H1 (cell line): Measurements from ENCODE around the gene GPHA2. TPM values are rescaled to one million over a fixed set of nuclear protein-coding genes. Genes with fewer than 3 reads are reported as not detected.

Experiments used
- CTCF ChIA-PET: fragments of 300-600 bp; sonication (Branson Sonifier 250); formaldehyde crosslinking; loops from one replicate; lab custom pipeline; 2021; ENCODE audit not compliant: partially characterized antibody; lab: Charles Lee
- POLR2A ChIA-PET: fragments of 300-600 bp; sonication (Branson Sonifier 250); formaldehyde crosslinking; loops from one replicate; lab custom pipeline; 2021; ENCODE audit warnings: inconsistent platforms; ENCODE audit not compliant: partially characterized antibody; lab: Charles Lee
- DNase-seq, 2 experiments: peaks; one replicate each; pipeline versions ENCODE4 v3.0.0 to v3.0.0-alpha.2; 2010 to 2022; ENCODE audit warnings: low spot score in 2 of 2, low read depth in 1 of 2, mixed read lengths in 1 of 2
- FAIRE-seq: peaks from 2 replicates; lab custom pipeline; 2011; peaks lifted over from hg19 to GRCh38; lab: Jason Lieb, UNC
- H2AFZ ChIP-seq: 2 replicates; pipeline ENCODE4 v1.8.1; 2012; ENCODE audit warnings: low read length, inconsistent platforms
- H2AK5ac ChIP-seq: 2 replicates; pipeline ENCODE4 v1.6.1; 2013; ENCODE audit warnings: low read depth, low read length
- H2BK120ac ChIP-seq: replicated peaks from 2 replicates; pipeline ENCODE3; 2013; ENCODE audit warnings: low read depth, low read length, inconsistent platforms
- H2BK12ac ChIP-seq: 2 replicates; pipeline ENCODE4 v1.6.1; 2013; ENCODE audit warnings: low read depth, low read length
- H2BK15ac ChIP-seq: 2 replicates; pipeline ENCODE4 v1.6.1; 2013; ENCODE audit warnings: low read length
- H2BK20ac ChIP-seq: 2 replicates; pipeline ENCODE4 v1.6.1; 2013; ENCODE audit warnings: low read length
- H2BK5ac ChIP-seq: 2 replicates; pipeline ENCODE4 v1.6.1; 2013; ENCODE audit warnings: low read depth, low read length
- H3K14ac ChIP-seq: 2 replicates; pipeline ENCODE4 v1.6.1; 2013; ENCODE audit warnings: inconsistent platforms; ENCODE audit not compliant: insufficient read length
- H3K18ac ChIP-seq: 2 replicates; pipeline ENCODE4 v1.6.1; 2013; ENCODE audit warnings: low read length; ENCODE audit errors: extremely low read depth
- H3K23ac ChIP-seq: 2 replicates; pipeline ENCODE4 v1.6.1; 2013; ENCODE audit warnings: inconsistent platforms; ENCODE audit not compliant: insufficient read length
- H3K23me2 ChIP-seq: 2 replicates; pipeline ENCODE4 v1.6.1; 2013; ENCODE audit warnings: low read depth, low read length
- H3K27ac ChIP-seq: 2 replicates; pipeline ENCODE4 v1.6.1; 2011; ENCODE audit warnings: low read depth, low read length, inconsistent platforms
- H3K27me3 ChIP-seq, 4 experiments: replicated peaks in 1 of 4; 1 replicate in 1 of 4; 2 replicates in 3 of 4; pipeline versions ENCODE4 v1.6.1 to v1.8.1; 2011 to 2013; ENCODE audit warnings: low read length in 3 of 4, mild to moderate bottlenecking in 3 of 4, inconsistent platforms in 2 of 4, mixed read lengths in 2 of 4, moderate library complexity in 1 of 4; ENCODE audit not compliant: control insufficient read depth in 3 of 4, insufficient read depth in 3 of 4; ENCODE audit errors: extremely low read depth in 1 of 4
- H3K36me3 ChIP-seq, 4 experiments: 2 replicates each; pipeline versions ENCODE4 v1.6.1 to v1.8.1; 2011 to 2013; ENCODE audit warnings: mild to moderate bottlenecking in 4 of 4, low read length in 3 of 4, moderate library complexity in 2 of 4, control low read depth in 1 of 4, inconsistent platforms in 1 of 4; ENCODE audit not compliant: insufficient read depth in 4 of 4, control insufficient read depth in 2 of 4
- H3K4ac ChIP-seq: replicated peaks from 2 replicates; pipeline ENCODE3; 2013; ENCODE audit warnings: low read length, low read depth, mixed read lengths, inconsistent platforms; ENCODE audit not compliant: insufficient read length
- H3K4me1 ChIP-seq, 4 experiments: replicated peaks in 1 of 4; 1 replicate in 1 of 4; 2 replicates in 3 of 4; pipeline versions ENCODE4 v1.6.1 to v1.8.1; 2011 to 2013; ENCODE audit warnings: low read length in 3 of 4, inconsistent platforms in 2 of 4, mixed read lengths in 1 of 4; ENCODE audit not compliant: insufficient read depth in 4 of 4, control insufficient read depth in 3 of 4
- H3K4me2 ChIP-seq, 2 experiments: 2 replicates each; pipeline versions ENCODE4 v1.6.1 to v1.8.1; 2011 to 2013; ENCODE audit warnings: low read depth in 2 of 2, low read length in 2 of 2, control low read depth in 1 of 2, inconsistent platforms in 1 of 2, mild to moderate bottlenecking in 1 of 2; ENCODE audit not compliant: insufficient read depth in 1 of 2
- H3K4me3 ChIP-seq, 4 experiments: fragments of 200-600, 300-600 bp in 1 of 4; sonication (generic), shearing (Covaris generic), sonication (Bioruptor Twin) in 1 of 4; 2 replicates each; pipeline versions ENCODE4 v1.5.1 to v1.8.1; 2011 to 2016; ENCODE audit warnings: low read length in 4 of 4, low read depth in 3 of 4, control low read depth in 2 of 4, inconsistent platforms in 2 of 4, mild to moderate bottlenecking in 2 of 4, mixed read lengths in 1 of 4, moderate library complexity in 1 of 4; ENCODE audit not compliant: insufficient read depth in 2 of 4; ENCODE audit errors: extremely low read depth in 1 of 4
- H3K56ac ChIP-seq: replicated peaks from 2 replicates; pipeline ENCODE3; 2013; ENCODE audit warnings: low read depth, mild to moderate bottlenecking, mixed read lengths, low read length, inconsistent platforms; ENCODE audit not compliant: insufficient read length
- H3K79me1 ChIP-seq: 2 replicates; pipeline ENCODE4 v1.6.1; 2013; ENCODE audit warnings: low read depth, low read length, control low read depth
- H3K79me2 ChIP-seq, 2 experiments: 2 replicates each; pipeline versions ENCODE4 v1.6.1 to v1.8.1; 2012 to 2013; ENCODE audit warnings: low read length in 2 of 2, mild to moderate bottlenecking in 2 of 2, inconsistent platforms in 1 of 2; ENCODE audit not compliant: insufficient read depth in 2 of 2, control insufficient read depth in 1 of 2
- H3K9ac ChIP-seq, 4 experiments: replicated peaks in 1 of 4; 1 replicate in 1 of 4; 2 replicates in 3 of 4; pipeline versions ENCODE4 v1.6.1 to v1.8.1; 2011 to 2013; ENCODE audit warnings: low read depth in 3 of 4, low read length in 3 of 4, control low read depth in 2 of 4, mild to moderate bottlenecking in 2 of 4, moderate library complexity in 2 of 4, inconsistent platforms in 1 of 4; ENCODE audit errors: extremely low read depth in 1 of 4
- H3K9me3 ChIP-seq, 2 experiments: 2 replicates each; pipeline versions ENCODE4 v1.6.1 to v1.8.1; 2012 to 2013; ENCODE audit warnings: mild to moderate bottlenecking in 2 of 2, moderate library complexity in 2 of 2, control low read depth in 1 of 2, inconsistent platforms in 1 of 2, low read depth in 1 of 2, low read length in 1 of 2, mixed read lengths in 1 of 2; ENCODE audit not compliant: insufficient read depth in 2 of 2
- H4K20me1 ChIP-seq, 2 experiments: replicated peaks in 1 of 2; 2 replicates each; pipeline versions ENCODE3 to v1.8.1; 2011 to 2013; ENCODE audit warnings: inconsistent platforms in 2 of 2, low read length in 2 of 2, mild to moderate bottlenecking in 1 of 2; ENCODE audit not compliant: insufficient read depth in 2 of 2, control insufficient read depth in 1 of 2
- H4K5ac ChIP-seq: 2 replicates; pipeline ENCODE4 v1.6.1; 2013; ENCODE audit warnings: low read length, low read depth, mixed read lengths, inconsistent platforms; ENCODE audit not compliant: insufficient read length
- H4K8ac ChIP-seq: 2 replicates; pipeline ENCODE4 v1.8.0; 2013; ENCODE audit warnings: mild to moderate bottlenecking, moderate library complexity, low read length, inconsistent platforms; ENCODE audit not compliant: insufficient read depth; ENCODE audit errors: extremely low read depth
- H4K91ac ChIP-seq: replicated peaks from 2 replicates; pipeline ENCODE3; 2013; ENCODE audit warnings: low read length, mixed read lengths, inconsistent platforms; ENCODE audit not compliant: insufficient read length
- BRCA1 ChIP-seq: IDR thresholded peaks from 2 replicates; pipeline ENCODE4 v1.6.1; 2012; ENCODE audit warnings: low read depth, low read length, improper control_type of control experiment
- CBX5 ChIP-seq: fragments of 300-800, 300-1000 bp; sonication (generic); IDR thresholded peaks from 2 replicates; pipeline ENCODE4 v1.7.1; 2016; ENCODE audit warnings: antibody characterized with exemption, low read length, low read depth
- HDAC6 ChIP-seq: IDR thresholded peaks from one replicate; pipeline ENCODE4 v1.7.1; 2012; ENCODE audit warnings: low read depth, mild to moderate bottlenecking, inconsistent platforms, low read length, moderate library complexity
- POLR2AphosphoS5 ChIP-seq: IDR thresholded peaks from 2 replicates; pipeline ENCODE4 v1.6.1; 2011; ENCODE audit warnings: low read depth, low read length
- RBBP5 ChIP-seq: IDR thresholded peaks from 2 replicates; pipeline ENCODE4 v1.7.1; 2012; ENCODE audit warnings: low read depth, mild to moderate bottlenecking, inconsistent platforms, low read length, moderate library complexity, borderline replicate concordance
- SIN3A ChIP-seq, 2 experiments: IDR thresholded peaks in 1 of 2; conservative IDR thresholded peaks in 1 of 2; 2 replicates each; pipeline ENCODE4 v1.6.1; 2011 to 2012; ENCODE audit warnings: low read length in 2 of 2, improper control_type of control experiment in 1 of 2, low read depth in 1 of 2, mild to moderate bottlenecking in 1 of 2
- SUZ12 ChIP-seq: fragments of 200-600 bp; sonication (generic); IDR thresholded peaks from 2 replicates; pipeline ENCODE4 v1.6.1; 2012; ENCODE audit warnings: mild to moderate bottlenecking, inconsistent platforms, low read length, moderate library complexity, mixed read lengths
- TAF1 ChIP-seq: IDR thresholded peaks from 2 replicates; pipeline ENCODE4 v1.6.1; 2011; ENCODE audit warnings: mild to moderate bottlenecking, low read depth, low read length
- TCF12 ChIP-seq: IDR thresholded peaks from 2 replicates; pipeline ENCODE4 v1.6.1; 2011; ENCODE audit warnings: low read depth, mild to moderate bottlenecking, low read length
- YY1 ChIP-seq: IDR thresholded peaks from 2 replicates; pipeline ENCODE4 v1.6.1; 2011; ENCODE audit warnings: low read depth, mild to moderate bottlenecking, low read length
- WGBS, 2 experiments: shearing (Covaris generic) in 1 of 2; methylation state at CpG; one replicate each; pipeline versions ENCODE4 v1.1.6 to v1.1.7; 2013 to 2015; ENCODE audit warnings: low lambda C conversion rate in 2 of 2, mixed read lengths in 2 of 2, inconsistent platforms in 1 of 2, low coverage in 1 of 2, missing lambda C conversion rate in 1 of 2; ENCODE audit not compliant: insufficient replicate concordance in 2 of 2, insufficient coverage in 1 of 2, insufficient read length in 1 of 2; ENCODE audit errors: extremely low coverage in 1 of 2, missing lambda C conversion rate in 1 of 2; 5-methylcytosine and 5-hydroxymethylcytosine counted together
- polyA plus RNA-seq, 7 experiments: library from polyadenylated mRNA; depleted of rRNA in 3 of 7; stranded (reverse) in 5 of 7; unstranded in 2 of 7; fragments of >200 nt in 5 of 7; fragments of 200-250 nt in 2 of 7; gene quantifications; 1 replicate in 5 of 7; 2 replicates in 1 of 7; 4 replicates in 1 of 7; pipeline versions ENCODE4 v1.2.1 to v1.2.3, GENCODE V29; 2011 to 2013; ENCODE audit warnings: missing spikeins in 2 of 7, mixed read lengths in 2 of 7
- total RNA-seq: library from RNA; stranded (reverse); fragmentation: NEBNext Ultra II Directional; extraction: Animal tissue kit (Norgen Biotek cat#: 25700); gene quantifications from 2 replicates; pipeline ENCODE4 v1.2.1, GENCODE V29; 2021
- TF ChIP-seq, protein P1 (sequence below): IDR thresholded peaks from 2 replicates; pipeline ENCODE4 v1.6.1; 2011; ENCODE audit warnings: low read depth, mild to moderate bottlenecking, low read length; ENCODE audit not compliant: insufficient read depth

Gene GPHA2
- total and polyA plus RNA-seq, 2 of the 8 experiments (the other 6 are each of a cell fraction or from before 2014, with no cell fraction given), result 0.97 to 4.4 TPM

DNA sequence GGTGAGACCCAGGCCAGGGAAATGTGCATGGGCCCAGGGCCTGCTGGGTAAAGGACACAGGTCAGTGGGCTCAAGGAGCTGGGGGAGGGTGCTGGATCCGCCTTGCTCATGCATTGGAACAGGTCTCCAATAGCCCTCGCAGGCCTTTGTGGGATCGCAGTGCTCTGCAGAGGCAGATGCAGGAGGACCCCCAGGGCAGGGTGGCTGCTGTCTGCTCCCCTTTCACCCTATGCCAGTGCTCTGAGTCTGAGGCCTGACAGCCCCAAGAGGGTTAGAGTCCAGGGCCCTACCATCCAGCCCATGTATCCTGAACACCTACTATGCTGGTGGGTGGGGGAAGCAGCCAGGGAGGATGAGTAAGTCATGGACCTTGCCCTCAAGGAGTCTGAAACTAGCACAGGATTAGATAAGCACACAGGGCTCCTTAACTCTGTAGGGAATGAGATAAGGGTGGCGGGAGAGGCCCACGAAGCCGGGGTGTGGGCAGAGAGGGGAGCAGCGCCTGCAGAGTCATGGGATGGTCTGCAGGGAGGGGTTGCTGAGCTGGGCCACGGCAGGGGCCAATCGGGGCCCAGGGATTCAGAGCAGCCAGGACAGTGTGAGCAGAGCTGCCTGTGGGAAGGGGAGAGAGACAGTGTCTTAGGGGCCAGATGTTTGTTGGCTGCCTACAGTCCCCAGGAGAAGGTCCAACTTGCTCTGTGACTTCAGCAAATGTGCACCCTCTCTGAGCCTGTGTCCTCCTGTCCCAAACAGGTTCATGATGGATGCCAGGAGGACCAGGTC, 46.8 kb downstream of the GPHA2 start:
- no peak overlapping the region for H3K27ac ChIP-seq
- no peak for DNase-seq
- H3K4me3 ChIP-seq, result no peak overlapping the region
- CTCF ChIA-PET, result interaction anchor here (0.7 to 32.2 kb wide), 13 partner anchors 8 to 110 kb away, joined by 3 to 1058 read pairs (median 5); partner anchors contain the start of genes BATF2, CDC42BPG, EHD1 and SF1
- H4K20me1 ChIP-seq, result no peaks in the 10 kb centered on the region
- FAIRE-seq, result no peak
- H3K9ac ChIP-seq, result no peak overlapping the region
- H4K8ac ChIP-seq, result peak overlapping the region; percentile 66
- no peaks in the 10 kb centered on the region for H3K79me1 ChIP-seq
- peak overlapping the region; percentile 73; the same call in 1 of the 2 replicates for H2AFZ ChIP-seq
- peak overlapping the region; percentile 77; the same call in 1 of the 2 replicates for H2BK15ac ChIP-seq
- H3K23me2 ChIP-seq, result no peaks in the 10 kb centered on the region; the same call in 1 of the 2 replicates
- H3K79me2 ChIP-seq, result no peaks in the 10 kb centered on the region
- H3K4me2 ChIP-seq, result no peak overlapping the region; a peak in 1 of 4 replicates
- no peak overlapping the region for H3K23ac ChIP-seq
- no peak overlapping the region for H3K14ac ChIP-seq
- H2AK5ac ChIP-seq, result no peak overlapping the region
- no peak overlapping the region for H2BK120ac ChIP-seq
- WGBS, 2 experiments, result 74% methylated on average over 9 of the region's 9 CpGs; no CpG with 5 or more reads in 1 of the 2 experiments
- H2BK12ac ChIP-seq, result peak overlapping the region; percentile 60; the same call in 1 of the 2 replicates
- POLR2A ChIA-PET, result interaction anchor here (0.7 to 24.6 kb wide), 4 partner anchors 12 to 582 kb away, joined by 3 to 408 read pairs (median 34); partner anchors contain the start of gene EHD1
- H3K18ac ChIP-seq, result peak overlapping the region; percentile 56
- no peaks in the 10 kb centered on the region; a peak in 1 of 7 replicates for H3K27me3 ChIP-seq
- no peaks in the 10 kb centered on the region for H3K36me3 ChIP-seq
- H2BK20ac ChIP-seq, result 0 out of 2 replicates have a peak overlapping the region, but pooled peaks have one; percentile 83
- H4K5ac ChIP-seq, result no peak overlapping the region
- H3K56ac ChIP-seq, result no peak overlapping the region
- H3K4ac ChIP-seq, result peak overlapping the region; percentile 36
- H3K9me3 ChIP-seq, result no peaks in the 10 kb centered on the region
- H2BK5ac ChIP-seq, result no peak overlapping the region
- peaks cover 0 to 11% (median 8%) of the 10 kb centered on the region in 4 experiments; a peak in 6 of 7 replicates for H3K4me1 ChIP-seq
- H4K91ac ChIP-seq, result peak overlapping the region; percentile 11
- TF ChIP-seq TAF1 (no peak), SUZ12 (no peak), CBX5 (no peak), RBBP5 (no peak), SIN3A (conservative IDR thresholded peaks at IDR 0.05 in 1 of 2, IDR thresholded peaks at IDR 0.05 in 1 of 2; ENCODE audit: low read depth in 1 of 2, low read length in 2 of 2) (no peak), HDAC6 (no peak), TCF12 (no peak), POLR2AphosphoS5 (no peak), YY1 (no peak), BRCA1 (no peak)
- TF ChIP-seq, protein P1, sequence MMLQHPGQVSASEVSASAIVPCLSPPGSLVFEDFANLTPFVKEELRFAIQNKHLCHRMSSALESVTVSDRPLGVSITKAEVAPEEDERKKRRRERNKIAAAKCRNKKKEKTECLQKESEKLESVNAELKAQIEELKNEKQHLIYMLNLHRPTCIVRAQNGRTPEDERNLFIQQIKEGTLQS, result no peak
